Hippocampal formation (tissue), 2 donors: ENCODE data around the gene USP44.
"Not testable (repeated sequence)": the region's sequence is repeated elsewhere in the genome, so short reads cannot be mapped to it uniquely, and the experiment has no call there.

ENCODE experiments used
- DNase-seq, 2 donors: peaks; one replicate each; lab custom pipeline; 2025; lab: John Stamatoyannopoulos, UW

Gene USP44

DNA sequence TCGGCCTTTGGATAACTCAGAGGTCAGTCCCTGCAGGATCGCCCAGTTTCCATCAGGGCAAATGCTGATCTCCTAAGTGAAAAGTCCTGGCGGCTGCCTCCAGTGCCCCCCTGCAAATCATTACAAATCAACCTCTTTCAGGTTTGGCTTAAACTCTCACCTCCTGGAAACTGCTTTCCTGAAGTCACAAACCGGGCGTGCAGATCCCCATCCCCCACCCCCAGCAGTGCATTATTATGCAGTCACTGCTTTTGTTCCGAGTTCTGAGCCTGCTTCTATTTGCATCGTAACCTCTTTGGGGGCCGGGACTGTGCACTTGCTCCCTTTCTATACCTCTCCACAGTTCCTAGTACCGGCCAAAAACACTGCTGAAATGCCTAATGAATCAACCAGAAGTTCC lies at the start of gene USP44:
USP44 (minus strand) TSS at position 172 of the 400 bp plus-strand sequence. CDS start 17,220 bp downstream, outside the sequence.
- no peak for DNase-seq

DNA sequence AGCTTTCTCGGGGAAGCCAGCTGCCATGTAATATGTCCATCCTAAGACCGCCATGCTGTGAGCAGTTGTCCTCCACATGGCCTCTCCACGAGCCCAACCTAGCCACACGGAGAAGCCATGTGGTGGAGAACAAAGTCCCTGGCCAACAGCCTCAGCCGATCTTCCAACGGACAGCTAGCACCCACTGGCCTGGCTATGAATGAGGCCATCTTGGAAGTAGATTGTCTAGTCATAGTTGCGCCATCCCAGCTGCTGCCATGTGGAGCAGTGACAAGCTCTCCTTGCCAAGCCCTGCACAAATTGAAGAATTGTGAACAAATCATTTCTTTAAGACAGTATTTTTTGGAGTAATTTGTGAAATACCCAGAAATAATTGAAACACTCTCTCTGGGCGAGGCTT lies 49.3 kb upstream of the USP44 start:
- DNase-seq: no peak

DNA sequence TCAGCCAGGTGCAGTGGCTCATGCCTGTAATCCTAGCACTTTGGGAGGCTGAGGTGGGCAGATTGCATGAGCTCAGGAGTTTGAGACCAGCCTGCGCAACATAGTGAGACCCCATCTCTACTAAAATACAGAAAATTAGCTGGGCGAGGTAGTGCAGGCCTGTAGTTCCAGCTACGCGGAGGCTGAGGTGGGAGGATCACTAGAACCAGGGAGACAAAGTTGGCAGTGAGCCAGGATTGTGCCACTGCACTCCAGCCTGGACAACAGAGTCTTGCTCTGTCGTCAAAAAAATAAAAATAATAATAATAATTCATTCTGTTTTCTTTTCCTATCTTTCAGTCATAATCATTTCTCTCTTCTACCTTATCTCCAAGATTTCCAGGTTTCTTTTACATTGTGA lies 48.6 kb upstream of the USP44 start:
- DNase-seq: no peak

DNA sequence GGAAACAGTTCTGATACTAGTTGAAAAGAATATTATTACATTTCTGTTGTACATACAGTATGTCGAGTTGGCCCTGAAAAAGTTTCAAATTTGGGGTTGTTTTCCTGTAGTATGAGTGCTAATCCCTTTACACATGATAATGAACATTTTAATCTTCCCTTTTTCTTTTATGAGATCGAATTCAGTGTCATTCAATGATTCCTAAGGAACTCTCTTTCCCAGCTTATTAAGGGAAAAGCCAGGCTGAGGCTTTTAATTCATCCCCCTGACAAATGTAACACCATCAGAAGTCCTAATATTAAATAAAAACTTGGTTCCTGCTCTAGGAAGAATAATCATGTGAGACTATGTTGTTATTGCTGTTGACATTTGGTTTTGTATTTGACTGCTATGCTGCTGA lies 42.9 kb upstream of the USP44 start:
- DNase-seq: no peak

GRCh38 chr12:95593266-95593871 lies 42.1 kb upstream of the USP44 start:
- no peak for DNase-seq

DNA sequence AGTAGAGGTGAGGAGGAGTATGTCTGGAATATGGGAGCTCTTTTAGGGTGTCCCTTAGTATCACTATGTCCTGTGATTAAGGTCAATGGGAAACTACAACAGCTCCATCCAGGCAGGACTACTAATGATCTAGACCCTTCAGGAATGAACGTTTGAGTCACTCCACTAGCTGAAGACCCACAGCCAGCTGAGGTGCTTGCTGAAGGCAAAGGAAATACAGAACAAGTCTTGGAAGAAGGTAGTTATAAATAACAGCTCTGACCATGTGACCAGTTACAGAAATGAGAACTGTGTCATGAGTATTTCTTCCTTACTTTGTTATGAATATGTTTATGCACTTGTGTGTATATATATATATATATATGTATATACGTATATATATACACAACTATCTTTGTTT lies 40.5 kb upstream of the USP44 start:
- DNase-seq: no peak

DNA sequence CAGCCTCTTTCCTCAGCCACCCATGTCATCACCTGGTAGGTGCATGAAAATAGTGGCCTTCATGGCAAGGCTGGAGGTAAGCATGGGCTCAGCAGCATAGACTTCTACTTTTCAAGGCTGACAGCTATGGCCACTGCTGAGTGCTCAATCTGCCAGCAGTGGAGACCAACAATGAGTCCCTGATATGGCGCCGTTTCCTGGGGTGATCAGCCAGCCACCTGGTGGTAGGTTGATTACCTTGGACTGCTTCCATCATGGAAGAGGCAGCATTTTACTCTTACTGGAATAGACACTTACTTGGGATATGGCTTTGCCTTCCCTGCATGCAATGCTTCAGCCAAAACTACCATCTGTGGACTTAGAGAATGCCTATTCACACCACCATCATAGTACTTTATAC lies 39.5 kb upstream of the USP44 start:
- no peak for DNase-seq

DNA sequence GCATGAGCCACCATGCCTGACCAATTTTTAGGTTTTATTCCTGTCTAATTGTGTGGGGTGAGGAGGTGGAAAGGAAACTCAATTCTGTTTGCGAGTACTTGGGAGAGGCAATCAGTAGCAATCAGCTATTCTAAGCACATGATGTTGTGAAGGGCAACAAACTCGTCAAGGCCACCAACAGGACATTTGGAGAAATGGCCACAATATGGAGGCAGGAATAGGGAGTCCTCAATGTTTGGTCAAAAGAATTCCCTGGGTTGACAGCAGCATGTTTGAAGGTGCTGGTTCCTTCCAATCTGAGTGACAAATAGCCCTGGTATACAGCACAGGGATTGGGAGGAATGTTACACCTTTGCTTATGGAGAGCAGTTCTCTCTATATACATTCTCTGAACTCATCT lies 32.7 kb upstream of the USP44 start:
- no peak for DNase-seq

- DNase-seq: peak in 1 of 2 donors; percentile 32
These were observed 31.2 kb upstream of the USP44 start for GRCh38 chr12:95582230-95583058.

GRCh38 chr12:95577820-95578219 lies 26.5 kb upstream of the USP44 start:
- DNase-seq: no peak

DNA sequence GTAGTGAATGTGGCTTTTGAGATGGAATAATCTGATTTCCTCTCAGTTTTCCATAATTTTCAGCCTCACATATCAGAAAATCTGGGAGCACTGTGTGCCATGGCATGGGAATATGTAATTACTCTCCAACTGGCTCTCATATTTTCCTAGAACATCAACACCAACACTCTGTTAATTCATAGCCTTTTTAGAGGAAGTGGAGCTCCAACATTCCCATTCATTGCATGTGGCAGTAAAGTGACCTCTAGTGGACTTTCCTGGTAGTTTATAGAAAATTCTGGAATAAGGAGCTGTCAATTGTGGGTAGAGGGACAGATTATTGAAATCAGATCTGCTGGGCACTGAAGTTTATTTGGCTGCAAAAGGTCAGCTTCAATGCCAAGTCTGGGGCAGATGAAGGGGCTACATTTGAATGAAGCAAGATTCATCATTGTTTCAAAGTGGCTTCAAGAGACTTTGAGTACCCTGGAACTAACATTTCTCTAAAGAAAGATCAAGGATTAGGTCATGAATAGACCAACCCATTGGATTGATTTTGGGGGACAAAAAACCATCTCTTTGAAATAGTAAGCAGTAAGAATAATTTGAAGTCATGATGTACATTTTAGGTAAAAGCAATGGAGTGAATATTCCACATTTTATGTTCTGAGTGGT lies 23.6 kb upstream of the USP44 start:
- DNase-seq: peak in 1 of 2 donors; percentile 43

- DNase-seq: no peak
These were observed 22.8 kb upstream of the USP44 start for GRCh38 chr12:95573951-95574576.

DNA sequence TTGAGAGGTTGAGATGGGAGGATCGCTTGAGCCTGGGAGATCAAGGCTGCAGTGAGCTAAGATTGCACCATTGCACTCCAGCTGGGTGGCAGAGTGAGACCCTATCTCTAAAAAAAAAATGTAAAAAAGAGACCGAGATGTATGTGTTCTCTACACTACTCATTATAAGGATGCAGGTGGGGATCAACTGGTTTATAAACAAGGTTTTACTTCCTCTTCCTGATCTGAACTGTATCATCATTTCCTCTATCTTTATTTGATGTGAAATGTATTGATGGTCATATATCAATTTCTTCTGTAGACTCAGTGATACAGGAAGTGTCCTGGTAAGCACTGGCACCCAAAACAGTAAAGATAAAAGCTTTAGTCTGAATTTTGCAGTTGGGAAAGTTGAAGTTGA lies 20.1 kb upstream of the USP44 start:
- DNase-seq: no peak

DNA sequence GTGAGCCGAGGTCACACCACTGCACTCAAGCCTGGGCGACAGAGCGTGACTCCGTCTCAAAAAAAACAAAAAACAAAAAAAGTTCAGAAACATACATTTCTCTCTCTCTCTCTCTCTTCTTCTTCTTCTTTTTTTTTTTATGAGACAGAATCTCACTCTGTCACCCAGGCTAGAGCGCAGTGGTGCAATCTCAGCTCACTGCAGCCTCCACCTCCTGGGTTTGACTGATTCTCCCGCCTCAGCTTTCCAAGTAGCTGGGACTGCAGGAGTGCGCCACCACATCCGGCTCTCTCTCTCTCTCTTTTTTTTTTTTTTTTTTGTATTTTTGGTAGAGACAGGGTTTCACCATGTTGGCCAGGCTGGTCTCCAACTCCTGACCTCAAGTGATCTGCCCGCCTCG lies 16.8 kb upstream of the USP44 start:
- DNase-seq: not testable (repeated sequence)

- DNase-seq: no peak
These were observed 6.3 kb upstream of the USP44 start for GRCh38 chr12:95557625-95558024.

GRCh38 chr12:95554532-95555071 lies 3.3 kb upstream of the USP44 start:
- DNase-seq: no peak

DNA sequence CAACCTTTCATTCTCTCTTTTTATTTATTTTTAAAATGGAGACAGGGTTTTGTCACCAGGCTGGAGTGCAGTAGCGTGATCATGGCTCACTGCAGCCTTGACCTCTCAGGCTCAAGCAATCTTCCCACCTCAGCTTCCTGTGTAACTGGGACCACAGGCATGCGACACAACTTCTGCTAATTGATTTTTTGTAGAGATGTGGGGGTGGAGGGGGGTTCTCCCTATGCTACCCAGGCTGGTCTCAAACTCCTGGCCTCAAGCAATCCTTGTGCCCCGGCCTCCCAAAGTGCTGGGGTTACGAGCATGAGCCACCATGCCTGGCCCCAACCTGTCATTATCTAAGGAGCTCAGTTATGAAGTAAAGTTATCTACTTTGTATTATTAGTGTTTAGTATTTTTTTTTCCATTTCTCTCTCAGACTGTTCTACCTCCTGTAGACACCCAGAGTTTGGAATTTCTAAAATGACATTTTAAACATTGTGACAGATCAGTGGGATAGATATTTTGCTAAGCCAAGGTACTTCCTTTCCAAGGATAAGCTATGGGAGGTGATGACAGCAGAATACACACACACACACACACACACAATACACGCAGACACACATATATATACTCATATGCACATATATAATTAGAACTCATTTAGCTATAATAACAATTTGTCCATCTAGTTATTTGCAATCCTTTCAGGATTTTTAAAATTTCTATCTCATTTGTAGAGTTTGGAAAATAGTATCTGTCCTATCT lies 2.1 kb upstream of the USP44 start:
- no peak for DNase-seq

GRCh38 chr12:95551913-95552516 lies 739 bp upstream of the USP44 start:
- no peak for DNase-seq

DNA sequence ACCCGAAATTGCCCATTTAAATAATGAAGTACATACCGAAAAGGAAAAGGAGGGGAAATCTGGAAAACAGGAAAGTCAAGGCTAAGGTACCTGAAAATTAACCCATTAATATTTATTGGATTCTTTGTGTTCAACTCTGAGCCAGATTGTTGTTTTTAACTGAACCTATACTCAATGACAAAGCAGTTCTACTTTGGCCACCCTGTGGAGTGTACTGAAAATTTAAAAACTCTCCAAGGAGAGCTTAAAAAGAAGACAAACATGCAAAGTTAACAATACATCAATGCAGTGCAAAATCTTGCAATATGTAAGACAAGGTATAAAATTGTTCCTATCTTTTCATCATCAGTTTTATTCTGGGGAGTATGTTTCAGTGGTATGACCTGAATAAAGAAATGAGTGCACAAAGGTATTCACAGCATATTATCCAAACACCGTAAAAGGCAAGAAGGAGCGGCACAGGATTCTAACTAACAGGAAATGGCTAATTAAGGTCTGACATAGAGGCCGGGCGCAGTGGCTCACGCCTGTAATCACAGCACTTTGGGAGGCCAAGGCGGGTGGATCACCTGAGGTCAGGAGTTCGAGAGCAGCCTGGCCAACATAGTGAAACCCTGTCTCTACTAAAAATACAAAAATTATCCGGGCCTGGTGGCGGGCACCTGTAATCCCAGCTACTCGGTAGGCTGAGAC lies 1.7 kb downstream of the USP44 start:
- DNase-seq: no peak
